Panc1 (cell line): ENCODE measurements around the gene SVIL. TPM values are rescaled to one million over a fixed set of nuclear protein-coding genes. Genes with fewer than 3 reads are reported as not detected.

Experiments
- ATAC-seq: fragments of 200-7000 bp; cut with Tn5 transposase; 2 replicates; pipeline ENCODE4 v1.9.1; 2020; ENCODE audit warnings: mild to moderate bottlenecking, moderate library complexity
- BruUV-seq: library from RNA; stranded (reverse); fragments of 400-500 nt; replicated peaks from 2 replicates; lab custom pipeline; 2021; lab: Mats Ljungman, UMichigan
- CTCF ChIA-PET: fragments of 300-600 bp; sonication (Branson Sonifier 250); formaldehyde crosslinking; loops from one replicate; lab custom pipeline; 2022; ENCODE audit warnings: antibody characterized with exemption; lab: Charles Lee
- POLR2A ChIA-PET: fragments of 300-600 bp; sonication (Branson Sonifier 250); formaldehyde crosslinking; loops from one replicate; lab custom pipeline; 2022; ENCODE audit warnings: antibody characterized with exemption; lab: Charles Lee
- DNase-seq: peaks from one replicate; pipeline ENCODE4 v3.0.0-alpha.2; 2010; ENCODE audit warnings: low read depth, low spot score
- H3K27ac ChIP-seq: 2 replicates; pipeline ENCODE4 v1.5.1; 2011; ENCODE audit warnings: mild to moderate bottlenecking, low read length, inconsistent platforms
- H3K27me3 ChIP-seq: fragments of 200-500 bp; sonication (Bioruptor generic); 2 replicates; pipeline ENCODE4 v1.6.0; 2014; ENCODE audit warnings: low read length, inconsistent platforms; ENCODE audit not compliant: control insufficient read depth, insufficient read depth
- H3K36me3 ChIP-seq: fragments of 200-500 bp; sonication (Bioruptor generic); 2 replicates; pipeline ENCODE4 v1.5.1; 2014; ENCODE audit warnings: inconsistent platforms, mild to moderate bottlenecking, low read length, moderate library complexity; ENCODE audit not compliant: control insufficient read depth, insufficient read depth
- H3K4me1 ChIP-seq: 2 replicates; pipeline ENCODE4 v1.5.1; 2011; ENCODE audit warnings: inconsistent platforms, mild to moderate bottlenecking, low read length, moderate library complexity; ENCODE audit not compliant: control insufficient read depth, insufficient read depth
- H3K4me3 ChIP-seq, 2 experiments: 2 replicates each; pipeline ENCODE4 v1.5.1; 2011 to 2012; ENCODE audit warnings: low read depth in 2 of 2, low read length in 2 of 2, mild to moderate bottlenecking in 2 of 2, inconsistent platforms in 1 of 2, moderate library complexity in 1 of 2
- H3K9me3 ChIP-seq: fragments of 200-500 bp; sonication (Bioruptor generic); 2 replicates; pipeline ENCODE4 v1.5.1; 2014; ENCODE audit warnings: low read depth, mild to moderate bottlenecking, inconsistent platforms, low read length, moderate library complexity; ENCODE audit not compliant: control insufficient read depth, insufficient read depth
- POLR2AphosphoS5 ChIP-seq: IDR thresholded peaks from 2 replicates; pipeline ENCODE4 v1.6.1; 2012; ENCODE audit warnings: mild to moderate bottlenecking, low read depth, low read length, moderate library complexity
- SIN3A ChIP-seq: IDR thresholded peaks from 2 replicates; pipeline ENCODE4 v1.6.1; 2012; ENCODE audit warnings: low read depth, mild to moderate bottlenecking, low read length, moderate library complexity, borderline replicate concordance; ENCODE audit not compliant: insufficient read depth
- TCF7L2 ChIP-seq: IDR thresholded peaks from 2 replicates; pipeline ENCODE4 v1.6.1; 2011; ENCODE audit warnings: mild to moderate bottlenecking, low read depth, low read length, inconsistent platforms
- in situ Hi-C: cut with HindIII; loops from 2 replicates; pipeline ENCODE4 v1.10.0; 2016; ENCODE audit warnings: low sequenced_read_pairs, low pct_unique_long_range_greater_than_20kb
- intact Hi-C: fragments of 100-400 bp; cut with micrococcal nuclease; formaldehyde crosslinking; loops from one replicate; pipeline ENCODE4 v1.10.0; 2022; ENCODE audit not compliant: unreplicated experiment
- total RNA-seq: library from RNA; stranded (reverse); gene quantifications from one replicate; pipeline ENCODE4 v1.2.1, GENCODE V29; 2021; ENCODE audit not compliant: unreplicated experiment
- TF ChIP-seq, protein P1 (sequence below), 2 experiments: IDR thresholded peaks; 2 replicates each; pipeline ENCODE4 v1.6.1; 2011 to 2012; ENCODE audit warnings: low read depth in 2 of 2, control low read depth in 1 of 2, low read length in 1 of 2, mild to moderate bottlenecking in 1 of 2, moderate library complexity in 1 of 2; ENCODE audit not compliant: insufficient read depth in 1 of 2
- TF ChIP-seq, protein P2 (sequence below): fragments of 450-650 bp; IDR thresholded peaks from 2 replicates; pipeline ENCODE4 v1.5.1; 2017; ENCODE audit warnings: mild to moderate bottlenecking

Gene SVIL
- total RNA-seq, 1 experiment from 2014 or later: 72.8 TPM

DNA sequence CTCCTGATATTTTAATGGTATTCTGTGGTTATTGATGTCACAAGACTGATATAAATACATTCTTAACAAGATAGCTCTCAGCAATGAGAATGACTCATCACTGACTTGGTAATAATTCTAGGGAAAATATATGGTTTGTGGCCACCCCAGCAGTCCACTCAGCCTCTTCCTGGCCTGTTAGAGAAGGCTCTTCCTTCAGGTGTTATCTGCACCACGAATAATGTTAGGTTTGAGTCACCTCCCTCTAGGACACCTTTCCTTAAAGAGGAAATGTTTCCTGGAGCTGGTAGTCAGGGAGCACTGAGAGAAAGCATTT is 163.3 kb downstream of the SVIL start:
- no peaks in the 10 kb centered on the region; the same call in 1 of the 2 replicates for H3K36me3 ChIP-seq
- H3K27ac ChIP-seq: no peak overlapping the region
- H3K9me3 ChIP-seq: no peaks in the 10 kb centered on the region
- in situ Hi-C loops: no loop called here
- TF ChIP-seq, protein P1, sequence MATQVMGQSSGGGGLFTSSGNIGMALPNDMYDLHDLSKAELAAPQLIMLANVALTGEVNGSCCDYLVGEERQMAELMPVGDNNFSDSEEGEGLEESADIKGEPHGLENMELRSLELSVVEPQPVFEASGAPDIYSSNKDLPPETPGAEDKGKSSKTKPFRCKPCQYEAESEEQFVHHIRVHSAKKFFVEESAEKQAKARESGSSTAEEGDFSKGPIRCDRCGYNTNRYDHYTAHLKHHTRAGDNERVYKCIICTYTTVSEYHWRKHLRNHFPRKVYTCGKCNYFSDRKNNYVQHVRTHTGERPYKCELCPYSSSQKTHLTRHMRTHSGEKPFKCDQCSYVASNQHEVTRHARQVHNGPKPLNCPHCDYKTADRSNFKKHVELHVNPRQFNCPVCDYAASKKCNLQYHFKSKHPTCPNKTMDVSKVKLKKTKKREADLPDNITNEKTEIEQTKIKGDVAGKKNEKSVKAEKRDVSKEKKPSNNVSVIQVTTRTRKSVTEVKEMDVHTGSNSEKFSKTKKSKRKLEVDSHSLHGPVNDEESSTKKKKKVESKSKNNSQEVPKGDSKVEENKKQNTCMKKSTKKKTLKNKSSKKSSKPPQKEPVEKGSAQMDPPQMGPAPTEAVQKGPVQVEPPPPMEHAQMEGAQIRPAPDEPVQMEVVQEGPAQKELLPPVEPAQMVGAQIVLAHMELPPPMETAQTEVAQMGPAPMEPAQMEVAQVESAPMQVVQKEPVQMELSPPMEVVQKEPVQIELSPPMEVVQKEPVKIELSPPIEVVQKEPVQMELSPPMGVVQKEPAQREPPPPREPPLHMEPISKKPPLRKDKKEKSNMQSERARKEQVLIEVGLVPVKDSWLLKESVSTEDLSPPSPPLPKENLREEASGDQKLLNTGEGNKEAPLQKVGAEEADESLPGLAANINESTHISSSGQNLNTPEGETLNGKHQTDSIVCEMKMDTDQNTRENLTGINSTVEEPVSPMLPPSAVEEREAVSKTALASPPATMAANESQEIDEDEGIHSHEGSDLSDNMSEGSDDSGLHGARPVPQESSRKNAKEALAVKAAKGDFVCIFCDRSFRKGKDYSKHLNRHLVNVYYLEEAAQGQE (IDR thresholded peaks at IDR 0.05; ENCODE audit: insufficient read depth in 1 of 2, low read depth in 2 of 2, low read length in 1 of 2): no peak
- TF ChIP-seq TCF7L2 (no peak), SIN3A (no peak)
- peaks cover 3% of the 10 kb centered on the region; the same call in 1 of the 2 replicates for H3K4me1 ChIP-seq
- no peaks in the 10 kb centered on the region for H3K27me3 ChIP-seq
- ATAC-seq (no peak), DNase-seq (no peak)
- no TSS peak for BruUV-seq
- H3K4me3 ChIP-seq: no peak overlapping the region
- ChIA-PET CTCF (interaction anchor here (0.7 kb wide), 1 partner anchor 834 kb away, joined by 3 read pairs; no protein-coding TSS in a partner anchor), POLR2A (no interaction called here)
- intact Hi-C loops: no loop called here

GRCh38 chr10:29470843-29471543 is 163.8 kb downstream of the SVIL start:
- Histone ChIP-seq H3K9me3 (no peaks in the 10 kb centered on the region), H3K27me3 (no peaks in the 10 kb centered on the region), H3K27ac (no peak overlapping the region), H3K36me3 (no peaks in the 10 kb centered on the region; the same call in 1 of the 2 replicates), H3K4me3 (no peak overlapping the region), H3K4me1 (peaks cover 3% of the 10 kb centered on the region; the same call in 1 of the 2 replicates)
- TF ChIP-seq, protein P1 (IDR thresholded peaks at IDR 0.05; ENCODE audit: insufficient read depth in 1 of 2, low read depth in 2 of 2, low read length in 1 of 2): no peak
- TF ChIP-seq, protein P2, sequence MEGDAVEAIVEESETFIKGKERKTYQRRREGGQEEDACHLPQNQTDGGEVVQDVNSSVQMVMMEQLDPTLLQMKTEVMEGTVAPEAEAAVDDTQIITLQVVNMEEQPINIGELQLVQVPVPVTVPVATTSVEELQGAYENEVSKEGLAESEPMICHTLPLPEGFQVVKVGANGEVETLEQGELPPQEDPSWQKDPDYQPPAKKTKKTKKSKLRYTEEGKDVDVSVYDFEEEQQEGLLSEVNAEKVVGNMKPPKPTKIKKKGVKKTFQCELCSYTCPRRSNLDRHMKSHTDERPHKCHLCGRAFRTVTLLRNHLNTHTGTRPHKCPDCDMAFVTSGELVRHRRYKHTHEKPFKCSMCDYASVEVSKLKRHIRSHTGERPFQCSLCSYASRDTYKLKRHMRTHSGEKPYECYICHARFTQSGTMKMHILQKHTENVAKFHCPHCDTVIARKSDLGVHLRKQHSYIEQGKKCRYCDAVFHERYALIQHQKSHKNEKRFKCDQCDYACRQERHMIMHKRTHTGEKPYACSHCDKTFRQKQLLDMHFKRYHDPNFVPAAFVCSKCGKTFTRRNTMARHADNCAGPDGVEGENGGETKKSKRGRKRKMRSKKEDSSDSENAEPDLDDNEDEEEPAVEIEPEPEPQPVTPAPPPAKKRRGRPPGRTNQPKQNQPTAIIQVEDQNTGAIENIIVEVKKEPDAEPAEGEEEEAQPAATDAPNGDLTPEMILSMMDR: no peak
- TF ChIP-seq SIN3A (no peak), POLR2AphosphoS5 (no peak), TCF7L2 (no peak)
- CTCF ChIA-PET: interaction anchor here (0.7 kb wide), 1 partner anchor 834 kb away, joined by 3 read pairs; no protein-coding TSS in a partner anchor
- POLR2A ChIA-PET: no interaction called here
- DNase-seq (no peak), ATAC-seq (no peak)
- intact Hi-C loops: no loop called here
- in situ Hi-C loops: no loop called here
- BruUV-seq: no TSS peak
